Upper lobe of right lung (tissue), 1 donor: ENCODE measurements around the gene CMSS1. TPM values are rescaled to one million over a fixed set of nuclear protein-coding genes. Genes with fewer than 3 reads are reported as not detected.

Experiments used
- ATAC-seq: fragments of 200-7000 bp; cut with Tn5 transposase; one replicate; pipeline ENCODE4 v1.9.1; 2020; ENCODE audit warnings: mild to moderate bottlenecking, moderate library complexity
- DNase-seq: peaks from one replicate; pipeline ENCODE4 v3.0.0-alpha.2; 2020
- H3K27ac ChIP-seq: fragments of 200-600 bp; one replicate; pipeline ENCODE4 v1.8.0; 2022
- H3K27me3 ChIP-seq: fragments of 200-600 bp; one replicate; pipeline ENCODE4 v1.8.0; 2022; ENCODE audit warnings: mild to moderate bottlenecking
- H3K36me3 ChIP-seq: fragments of 200-600 bp; one replicate; pipeline ENCODE4 v1.8.0; 2022
- H3K4me1 ChIP-seq: fragments of 200-600 bp; one replicate; pipeline ENCODE4 v1.8.0; 2022
- H3K4me3 ChIP-seq: fragments of 200-600 bp; one replicate; pipeline ENCODE4 v1.8.0; 2022; ENCODE audit warnings: mild to moderate bottlenecking
- H3K9me3 ChIP-seq: fragments of 200-600 bp; one replicate; pipeline ENCODE4 v1.8.0; 2022
- CTCF ChIP-seq: fragments of 200-600 bp; IDR thresholded peaks from one replicate; pipeline ENCODE4 v1.8.0; 2022; ENCODE audit warnings: antibody characterized with exemption
- intact Hi-C: fragments of 100-400 bp; cut with DNase I; formaldehyde crosslinking; loops from one replicate; pipeline ENCODE4 v1.11.0; 2022
- total RNA-seq: library from RNA; stranded (reverse); fragmentation: NEBNext Ultra II Directional; extraction: Animal tissue kit (Norgen Biotek cat#: 25700); gene quantifications from one replicate; pipeline ENCODE4 v1.2.1, GENCODE V29; 2021
- donor health status: DM: no; HTN: yes; CAD: no; lungs with severe emphysema.

The CMSS1 gene
- total RNA-seq, 1 donor from 2014 or later = 20.6 TPM

DNA sequence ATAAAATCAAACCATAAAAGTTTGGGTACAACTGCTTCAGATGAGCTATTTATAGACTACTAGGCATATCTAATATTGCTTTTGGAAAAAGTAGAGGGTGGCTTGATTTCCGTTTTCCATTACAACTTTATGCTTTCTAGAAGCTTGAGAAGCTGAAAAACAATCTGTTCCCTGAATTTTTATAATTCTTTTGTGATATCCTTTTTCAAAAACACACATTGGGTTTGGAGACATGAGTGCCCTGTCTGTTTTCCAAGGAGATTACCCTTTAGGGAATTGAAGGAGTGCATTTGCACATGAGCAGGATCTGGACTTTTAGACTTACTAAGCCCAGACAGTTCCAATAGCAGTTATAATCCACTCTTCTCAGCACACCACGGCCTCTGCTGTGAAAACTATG, 346.1 kb downstream of the CMSS1 start:
- no peaks in the 10 kb centered on the region for H3K9me3 ChIP-seq
- ATAC-seq = no peak
- intact Hi-C loops = no loop called here
- no peaks in the 10 kb centered on the region for H3K36me3 ChIP-seq
- peaks cover 9% of the 10 kb centered on the region for H3K4me1 ChIP-seq
- no peaks in the 10 kb centered on the region for H3K27me3 ChIP-seq
- H3K27ac ChIP-seq = no peak overlapping the region
- TF ChIP-seq CTCF = no peak
- no peak overlapping the region for H3K4me3 ChIP-seq
- DNase-seq = no peak

GRCh38 chr3:100164743-100165142, 347.1 kb downstream of the CMSS1 start:
- DNase-seq = no peak
- intact Hi-C loops = no loop called here
- H3K27ac ChIP-seq = no peak overlapping the region
- no peak overlapping the region for H3K4me3 ChIP-seq
- no peaks in the 10 kb centered on the region for H3K36me3 ChIP-seq
- ATAC-seq = no peak
- H3K27me3 ChIP-seq = no peaks in the 10 kb centered on the region
- no peak for TF ChIP-seq CTCF
- no peaks in the 10 kb centered on the region for H3K9me3 ChIP-seq
- H3K4me1 ChIP-seq = peaks cover 3% of the 10 kb centered on the region

GRCh38 chr3:100165926-100166550, 348.4 kb downstream of the CMSS1 start:
- no peak for DNase-seq
- intact Hi-C loops = no loop called here
- Histone ChIP-seq H3K9me3 (no peaks in the 10 kb centered on the region), H3K27ac (no peak overlapping the region), H3K4me3 (no peak overlapping the region), H3K36me3 (no peaks in the 10 kb centered on the region), H3K4me1 (no peaks in the 10 kb centered on the region), H3K27me3 (no peaks in the 10 kb centered on the region)
- no peak for ATAC-seq
- no peak for TF ChIP-seq CTCF

GRCh38 chr3:100169201-100169920, 351.7 kb downstream of the CMSS1 start:
- intact Hi-C loops = no loop called here
- Histone ChIP-seq H3K9me3 (no peaks in the 10 kb centered on the region), H3K4me1 (no peaks in the 10 kb centered on the region), H3K36me3 (peaks cover 7% of the 10 kb centered on the region), H3K27me3 (no peaks in the 10 kb centered on the region), H3K27ac (no peak overlapping the region), H3K4me3 (no peak overlapping the region)
- DNase-seq (no peak), ATAC-seq (no peak)
- no peak for TF ChIP-seq CTCF

DNA sequence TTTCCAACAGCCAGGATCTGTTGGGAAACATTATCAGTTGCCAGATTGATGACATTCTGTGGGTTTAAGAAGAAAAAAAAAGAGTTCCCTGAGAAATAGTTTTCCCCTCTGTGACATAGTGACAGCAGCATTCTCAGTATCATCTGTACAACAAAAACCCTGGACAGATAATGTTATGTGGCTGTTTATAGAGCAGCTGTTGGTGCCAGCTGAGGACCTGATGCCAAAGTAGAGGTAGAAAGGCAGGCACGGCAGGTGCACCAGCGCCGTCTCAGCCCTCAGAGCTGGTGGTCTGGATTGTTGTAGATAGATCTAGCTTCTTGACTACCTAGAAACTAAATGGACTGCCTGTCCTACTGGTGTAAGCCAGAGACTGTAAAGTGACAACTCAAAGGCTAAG, 352.8 kb downstream of the CMSS1 start:
- Histone ChIP-seq H3K27ac (no peak overlapping the region), H3K27me3 (no peaks in the 10 kb centered on the region), H3K9me3 (no peaks in the 10 kb centered on the region), H3K4me1 (no peaks in the 10 kb centered on the region), H3K36me3 (peaks cover 7% of the 10 kb centered on the region), H3K4me3 (no peak overlapping the region)
- intact Hi-C loops = no loop called here
- no peak for TF ChIP-seq CTCF
- ATAC-seq = no peak
- DNase-seq = no peak
